GM18508 (cell line): Measurements from ENCODE around the gene HOXB6.

Source experiments
- ATAC-seq: cut with Tn5 transposase; IDR thresholded peaks from one replicate; pipeline ENCODE4 v1.9.1; 2021; ENCODE audit warnings: moderate number of reproducible peaks; ENCODE audit not compliant: insufficient read depth, unreplicated experiment

HOXB6 gene

DNA sequence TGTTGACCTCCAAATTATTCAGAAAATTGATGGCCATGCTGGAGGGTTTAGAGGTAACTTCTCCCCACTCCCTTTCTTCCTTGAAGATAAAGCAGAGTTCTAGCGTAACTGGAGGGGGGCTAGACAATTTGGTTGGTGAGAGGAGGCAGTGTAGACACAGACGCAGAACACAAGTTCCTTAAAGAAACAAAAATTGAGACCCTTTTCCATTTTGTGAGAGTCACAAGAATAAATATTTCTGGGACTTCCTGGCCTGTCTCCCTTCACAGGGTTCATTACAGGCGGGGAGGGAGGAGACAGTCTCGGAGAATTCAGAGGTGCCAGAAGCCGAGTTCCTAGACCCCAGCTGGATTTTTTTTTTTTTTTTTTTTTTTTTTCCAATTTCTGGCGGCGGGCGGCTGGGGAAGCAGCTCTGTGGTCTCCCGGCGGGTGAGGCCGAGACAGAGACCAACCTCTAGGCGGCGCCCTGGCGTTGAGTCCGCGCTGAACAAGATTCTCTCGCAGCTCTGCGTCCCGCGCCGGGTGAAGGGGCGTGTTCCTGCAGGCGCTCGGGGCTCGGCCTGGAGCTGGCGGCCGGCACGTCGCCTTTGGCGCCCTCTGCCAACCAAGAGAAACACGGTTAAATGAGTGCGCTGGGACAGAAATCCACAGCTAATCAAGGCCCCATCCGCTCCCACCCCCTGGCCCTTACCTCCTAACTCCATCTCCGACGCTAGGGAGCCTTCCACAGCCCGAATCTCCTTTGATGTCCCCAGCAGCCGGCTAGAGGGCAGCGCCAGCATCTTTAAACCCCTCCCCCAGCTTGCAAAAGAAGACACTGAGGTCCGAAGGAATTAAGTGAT, 31.6 kb upstream of the HOXB6 start:
- ATAC-seq = no peak

DNA sequence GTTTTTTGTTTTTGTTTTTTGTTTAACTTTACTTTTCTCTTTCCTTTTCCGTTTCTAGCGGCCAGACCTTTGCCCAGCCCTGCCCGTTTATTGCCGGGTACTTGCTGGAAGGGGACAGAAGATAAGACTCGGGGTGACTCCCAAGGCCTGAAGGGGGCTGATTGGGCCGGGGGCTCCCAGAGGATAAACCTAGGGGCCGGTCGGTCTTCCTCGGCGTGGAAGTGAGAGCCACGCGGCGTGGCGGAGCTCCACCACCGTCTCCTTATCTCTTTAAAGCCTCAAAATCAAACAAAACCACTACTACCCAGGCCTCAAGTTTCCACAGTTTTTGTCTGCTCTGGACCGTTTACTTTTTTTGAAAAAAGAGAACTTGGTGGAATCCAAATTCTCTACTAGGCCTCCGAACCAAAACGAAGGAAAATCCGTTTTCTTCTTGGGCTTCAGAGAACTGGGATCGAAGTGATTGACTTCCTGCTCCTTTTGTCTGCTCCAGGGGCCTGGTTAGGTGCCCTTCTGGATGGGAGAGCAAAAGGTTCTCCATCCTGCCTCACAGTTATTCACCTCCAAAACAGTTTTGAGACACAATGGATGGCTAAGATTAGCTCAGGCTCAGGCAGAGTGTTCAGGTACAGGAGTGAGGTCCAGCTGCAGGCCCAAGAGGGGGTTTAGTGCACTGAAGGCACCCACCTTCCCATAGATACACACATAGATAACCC, 29.9 kb upstream of the HOXB6 start:
- no peak for ATAC-seq

DNA sequence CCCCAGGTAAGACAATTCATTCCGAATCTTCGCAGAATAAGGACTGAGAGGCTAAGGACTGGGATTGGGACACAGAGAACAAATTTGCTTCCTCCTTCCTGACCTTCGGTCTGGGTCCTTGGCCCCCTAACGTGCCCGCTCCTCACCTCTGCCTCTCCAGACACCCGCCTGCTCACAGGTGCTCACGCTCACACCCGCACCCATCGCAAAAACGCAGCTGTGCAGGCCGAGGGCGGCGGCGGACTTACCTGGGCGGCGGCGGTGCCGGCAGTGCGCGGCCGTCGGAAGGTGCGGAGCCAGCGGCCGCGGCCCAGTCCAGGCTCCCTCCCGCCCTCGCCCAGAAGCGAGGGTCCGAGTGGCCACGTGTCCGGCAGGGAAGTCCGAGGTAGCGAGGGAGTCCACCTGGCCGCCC, 28.5 kb upstream of the HOXB6 start:
- no peak for ATAC-seq

DNA sequence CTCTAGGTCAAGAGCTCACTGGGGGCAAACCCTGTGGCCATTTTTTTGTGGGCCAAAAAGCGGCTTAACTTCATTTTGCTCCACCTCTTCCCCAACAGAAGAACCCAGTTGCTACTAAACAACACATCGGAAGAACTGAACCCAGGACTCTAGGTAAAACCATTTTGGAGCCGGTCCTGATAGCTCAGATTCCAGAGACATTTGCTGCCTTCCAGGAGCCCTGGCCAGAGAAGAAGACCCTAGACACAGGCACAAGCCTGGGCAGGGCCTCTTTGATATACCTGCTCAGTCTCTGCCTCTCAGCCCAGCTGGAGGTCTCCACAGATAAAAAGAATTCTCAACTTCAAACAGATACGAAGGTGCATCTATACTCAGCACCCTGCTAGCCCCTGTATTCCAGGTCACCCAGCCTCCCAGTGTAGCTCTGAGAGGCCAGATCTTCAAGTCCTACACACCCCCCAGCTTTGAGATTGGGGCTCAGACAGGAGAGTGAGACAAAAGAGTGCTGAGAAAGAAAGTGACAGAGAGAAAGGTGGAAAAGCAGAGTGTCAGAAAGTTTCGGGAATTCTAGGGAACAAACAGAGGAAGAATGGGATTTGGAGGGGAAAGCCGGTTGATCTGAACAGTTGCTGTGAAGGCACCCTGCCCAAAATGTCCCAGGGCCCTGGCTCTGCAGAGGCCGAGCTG, 27.9 kb upstream of the HOXB6 start:
- ATAC-seq = no peak

DNA sequence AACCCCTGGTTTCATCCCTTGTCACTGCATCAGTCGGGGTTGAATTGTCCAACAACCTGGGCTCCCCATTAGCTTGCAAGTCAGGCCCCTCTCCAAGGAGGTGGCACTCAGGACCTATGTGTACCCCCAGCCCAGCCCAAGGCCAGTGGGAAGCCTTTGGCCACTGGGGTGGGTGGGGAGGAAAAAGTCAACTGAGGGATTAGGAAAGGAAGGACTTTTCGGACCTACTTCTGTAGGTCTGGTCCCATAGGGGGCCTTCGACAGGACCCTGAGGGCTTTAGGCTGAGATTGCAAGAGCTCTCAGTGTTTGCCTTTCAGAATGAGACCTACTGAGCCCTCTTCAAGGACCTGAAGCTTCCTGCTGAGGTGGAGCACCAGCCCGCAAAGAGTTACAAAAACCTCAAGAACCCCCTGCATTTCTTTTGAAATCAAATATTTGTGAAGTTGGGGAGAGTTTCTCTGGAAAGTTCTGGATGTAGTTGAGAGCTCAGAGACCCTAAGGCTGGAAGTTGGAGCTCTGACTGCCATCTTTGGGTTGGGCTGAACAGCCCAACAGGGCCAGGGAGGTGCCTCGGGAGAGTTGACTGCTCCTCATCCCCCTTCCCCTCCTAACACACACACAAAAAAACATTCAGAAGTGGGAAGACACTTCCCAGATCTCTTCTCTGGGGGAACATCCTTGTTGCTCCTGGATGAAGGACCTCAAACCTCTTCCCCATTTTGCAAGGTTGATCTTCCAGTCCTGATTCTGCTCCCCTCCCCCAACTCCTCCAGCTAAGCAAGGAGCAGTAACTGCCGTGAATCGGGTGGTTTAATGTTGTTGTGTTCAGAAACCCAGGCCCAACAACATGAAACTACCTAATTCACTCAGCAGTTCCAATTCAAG, 27.1 kb upstream of the HOXB6 start:
- no peak for ATAC-seq

DNA sequence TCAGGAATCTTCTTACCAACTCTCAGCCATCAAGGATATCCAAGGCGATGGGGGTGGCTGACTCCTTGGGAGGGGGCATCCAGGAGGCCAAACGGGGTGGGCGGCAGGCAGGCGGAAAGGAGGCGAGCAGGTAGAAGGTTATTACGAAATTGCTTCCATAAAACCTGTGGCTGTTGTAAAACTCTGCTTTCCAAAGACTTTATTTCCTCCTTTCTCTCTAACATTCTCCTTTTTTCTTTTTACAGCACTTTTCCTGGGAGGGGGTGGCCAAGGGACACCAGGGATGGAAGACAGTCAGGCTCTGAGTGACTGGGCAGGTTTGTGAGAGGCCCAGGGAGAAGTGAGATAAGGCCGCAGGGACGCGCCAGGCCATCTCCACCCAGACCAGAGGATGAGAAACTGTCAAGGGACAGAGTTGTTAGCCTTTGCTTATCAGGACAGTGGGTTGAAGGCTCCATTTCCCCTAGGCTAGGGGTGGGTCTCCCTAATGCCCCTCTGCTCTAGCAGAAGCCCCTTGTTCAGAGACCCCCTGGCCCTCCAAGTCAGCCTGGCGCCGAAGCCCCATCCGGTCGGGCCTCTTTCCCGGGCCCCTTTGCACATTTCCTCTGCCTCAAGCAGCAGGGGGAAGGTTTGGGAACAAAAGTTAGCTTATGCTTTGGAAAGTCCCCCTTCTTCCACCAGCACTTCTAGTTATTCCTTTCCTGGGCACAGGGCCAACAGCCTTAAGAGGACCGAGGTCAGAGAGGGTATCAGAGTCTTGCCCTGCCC, 26.3 kb upstream of the HOXB6 start:
- ATAC-seq = no peak

DNA sequence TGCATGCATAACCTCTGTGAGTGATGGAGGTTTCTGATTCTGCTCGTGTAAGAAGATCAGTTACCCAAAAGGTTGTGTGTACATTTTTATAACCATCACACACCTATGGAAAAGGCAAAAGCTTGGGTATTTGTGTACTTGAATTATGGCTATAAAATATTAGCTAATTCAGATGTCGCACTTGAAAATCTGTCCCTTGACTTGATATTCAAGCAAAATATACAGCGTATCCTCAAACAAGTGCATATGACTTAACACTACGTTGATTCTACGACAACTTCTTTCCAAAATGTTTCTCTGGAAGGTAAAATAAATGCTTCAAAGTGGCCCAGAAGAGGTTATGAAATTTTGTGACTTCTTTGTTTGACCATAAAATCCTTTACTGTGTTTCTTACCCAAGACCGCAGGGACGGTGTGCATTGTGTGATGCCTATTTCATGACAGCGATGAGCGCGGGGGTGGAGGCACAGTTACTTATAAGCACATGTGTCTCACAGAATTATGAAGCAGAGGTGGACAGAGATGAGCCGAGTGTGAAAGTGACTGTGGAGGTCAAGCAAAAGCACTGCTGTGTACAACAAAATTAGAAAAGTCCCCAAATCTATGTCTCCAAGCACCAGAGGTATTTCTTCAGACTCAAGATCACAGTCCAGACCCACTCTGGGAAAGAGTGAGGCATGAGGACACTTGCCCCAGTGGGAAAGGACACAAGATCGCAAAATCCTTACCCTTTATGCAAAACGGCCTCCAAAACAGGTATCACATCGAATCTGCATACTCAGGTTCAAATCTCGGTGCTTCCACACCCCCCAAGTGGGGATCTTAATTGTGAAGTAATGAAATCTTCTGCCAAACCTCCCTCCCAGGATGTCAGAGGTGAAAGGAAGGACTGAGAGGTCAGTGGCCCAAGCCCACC, 25.5 kb upstream of the HOXB6 start:
- ATAC-seq = no peak

DNA sequence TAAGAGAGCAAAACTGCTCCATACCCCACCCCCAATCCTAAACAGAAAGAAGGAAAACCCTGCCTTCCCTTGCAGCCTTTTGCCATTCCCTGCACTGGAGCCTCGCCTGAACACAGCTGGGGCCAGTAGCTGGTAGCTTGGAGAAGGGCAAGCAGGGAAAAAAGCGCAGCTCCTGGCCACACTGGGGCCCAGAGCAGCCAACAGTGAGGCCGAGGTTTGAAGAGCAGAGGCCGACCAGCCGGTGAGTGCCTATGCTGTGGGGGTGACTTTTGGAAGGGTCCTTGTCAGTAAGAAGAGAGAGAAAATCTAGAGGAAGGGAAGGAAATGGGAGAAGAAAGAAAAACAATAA, 24.6 kb upstream of the HOXB6 start:
- no peak for ATAC-seq

DNA sequence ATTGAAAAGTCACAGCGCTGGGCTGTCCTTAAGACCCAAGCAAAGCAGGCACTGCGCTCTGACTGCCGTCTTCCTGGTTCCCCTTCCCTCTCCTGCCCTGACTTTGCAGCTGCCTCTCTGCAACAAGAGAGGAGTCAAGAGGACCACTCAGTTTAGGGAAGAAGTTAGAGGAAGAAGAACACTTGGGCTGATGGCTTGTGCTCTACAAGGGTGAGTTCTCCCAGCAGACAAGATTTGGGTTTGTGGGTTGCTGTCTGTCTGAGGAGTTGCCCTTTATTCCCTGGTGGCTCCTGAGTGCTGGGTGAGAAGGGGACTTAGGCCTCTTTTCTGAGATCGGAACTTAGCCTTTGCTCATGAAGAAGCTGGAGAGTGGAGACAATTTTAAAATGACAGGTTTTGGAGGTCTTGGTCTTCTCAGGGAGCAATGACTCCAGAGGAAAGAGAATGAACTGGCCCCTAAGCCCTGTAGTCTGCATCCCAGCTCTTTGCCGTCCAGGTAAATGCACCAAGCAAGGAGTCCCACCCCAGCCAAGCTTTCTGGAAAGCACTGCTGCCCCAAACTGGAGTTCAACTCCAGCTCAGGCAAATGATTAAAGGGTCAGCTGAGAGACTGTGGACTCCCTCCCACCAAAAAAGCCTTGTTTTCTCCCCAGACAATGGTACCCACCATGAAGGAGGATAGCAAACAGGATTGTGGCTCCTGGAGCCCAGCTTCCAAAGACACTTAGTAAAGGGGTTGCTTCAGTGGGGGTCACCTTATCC, 24.0 kb upstream of the HOXB6 start:
- no peak for ATAC-seq

DNA sequence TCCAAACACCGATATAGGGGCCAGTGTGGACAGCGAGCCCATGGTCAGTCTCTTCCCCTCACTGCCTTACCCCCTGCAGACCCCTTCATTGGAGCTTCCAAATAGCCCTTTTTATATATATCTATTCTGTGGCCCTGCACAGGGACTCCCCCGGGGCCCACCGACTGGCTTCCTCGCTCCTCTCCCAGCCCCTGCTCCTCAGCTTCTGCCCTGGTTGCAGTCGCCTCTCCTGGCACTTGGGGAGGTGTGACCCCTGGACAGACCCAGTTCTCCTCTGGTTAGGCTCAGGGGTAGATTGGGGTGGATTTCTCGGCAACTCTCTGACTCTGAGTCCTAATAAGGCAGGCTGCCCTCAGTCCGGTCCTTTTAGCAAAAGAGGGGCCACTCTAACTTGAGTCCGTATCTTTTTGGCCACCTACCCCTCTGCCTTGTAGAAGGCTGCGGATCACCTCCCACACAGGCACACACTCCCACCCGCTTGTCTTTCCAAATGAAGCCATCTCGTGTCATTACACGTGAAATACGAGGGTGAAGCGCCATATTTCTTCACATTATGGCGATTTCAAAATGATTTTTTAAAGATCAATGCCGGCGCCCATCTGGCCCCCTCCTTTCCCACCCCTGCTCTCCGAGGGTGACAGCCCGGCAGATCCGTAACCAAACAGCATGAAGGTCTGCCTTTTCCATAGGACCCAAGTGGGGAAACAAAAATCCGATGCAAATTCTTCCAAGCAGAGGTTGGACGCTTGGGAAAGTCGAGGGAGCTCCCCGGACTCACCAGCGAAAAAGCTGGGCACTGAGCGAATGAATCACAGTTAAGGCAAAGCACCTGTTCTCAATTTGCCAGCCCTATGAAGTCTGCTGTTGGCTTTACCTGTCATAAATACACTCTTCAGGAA, 23.1 kb upstream of the HOXB6 start:
- no peak for ATAC-seq

DNA sequence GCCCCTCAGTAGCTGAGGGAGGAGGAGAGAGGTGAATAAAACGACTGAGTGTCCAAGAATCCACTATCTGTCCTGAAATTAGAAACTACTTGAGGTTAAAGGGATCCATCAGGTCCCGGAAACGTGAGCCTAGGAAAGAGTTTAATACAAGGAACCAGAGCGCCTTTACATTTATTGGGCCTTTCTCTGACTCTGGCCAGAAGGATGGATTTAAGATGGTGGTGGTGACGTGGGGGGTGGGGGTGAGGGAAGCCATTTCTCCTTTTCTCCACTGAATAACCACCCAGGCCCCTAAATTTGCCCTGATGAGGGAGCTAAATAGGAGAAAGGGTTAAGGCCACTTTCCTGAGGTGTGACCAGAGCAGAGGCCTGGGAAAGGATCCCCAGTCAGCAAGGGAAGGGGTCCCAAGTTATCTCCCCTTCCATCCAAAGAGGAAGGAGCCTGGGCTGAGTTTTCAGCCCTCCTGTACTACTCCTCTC, 22.4 kb upstream of the HOXB6 start:
- ATAC-seq = no peak

DNA sequence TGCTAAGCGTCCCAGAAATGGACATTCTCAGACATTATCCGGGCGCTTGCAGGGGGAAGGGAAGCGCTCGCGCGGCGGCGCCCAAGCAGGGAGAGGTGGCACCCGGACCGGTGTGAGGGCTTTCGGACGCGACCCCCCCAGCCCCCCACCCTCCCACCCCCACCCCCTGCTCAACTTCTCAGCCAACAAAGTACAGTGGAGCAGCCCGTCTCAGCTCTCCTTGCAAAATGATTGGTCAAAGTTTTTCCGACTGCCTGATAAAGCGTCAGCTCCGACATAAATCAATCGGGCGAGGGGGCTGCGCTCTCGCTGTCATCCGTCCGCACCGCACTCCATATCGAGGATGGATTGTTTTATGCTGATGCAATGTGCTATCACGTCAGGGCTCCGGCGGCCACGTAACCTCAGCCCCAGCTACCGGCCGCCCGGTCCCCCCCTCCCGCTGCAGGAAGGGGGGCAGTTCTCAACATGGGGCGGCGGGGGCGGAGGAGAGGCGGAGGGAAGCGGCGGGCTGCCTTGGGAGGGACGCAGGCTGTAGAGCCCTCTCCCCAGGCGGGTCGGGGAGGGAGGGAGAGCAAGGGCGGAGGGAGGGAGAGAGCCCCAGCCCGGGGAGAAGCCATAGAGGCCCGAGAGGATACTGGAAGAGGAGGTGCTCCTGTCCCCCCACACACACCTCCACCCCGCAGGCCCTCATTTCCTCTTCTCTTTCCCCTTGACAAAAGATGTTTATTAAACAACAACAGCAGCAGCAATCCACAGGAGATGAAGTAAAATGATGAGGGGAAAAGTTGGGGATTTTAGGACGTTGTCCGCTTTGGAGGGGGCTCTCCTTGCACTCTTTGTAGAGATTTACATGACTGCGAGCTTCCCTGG, 21.7 kb upstream of the HOXB6 start, which contains the start of gene HOXB9:
TSS of gene HOXB9 (minus strand) at position 114 of the 873 bp plus-strand sequence. CDS start at position 25, 89 bp downstream.
- ATAC-seq = no peak

DNA sequence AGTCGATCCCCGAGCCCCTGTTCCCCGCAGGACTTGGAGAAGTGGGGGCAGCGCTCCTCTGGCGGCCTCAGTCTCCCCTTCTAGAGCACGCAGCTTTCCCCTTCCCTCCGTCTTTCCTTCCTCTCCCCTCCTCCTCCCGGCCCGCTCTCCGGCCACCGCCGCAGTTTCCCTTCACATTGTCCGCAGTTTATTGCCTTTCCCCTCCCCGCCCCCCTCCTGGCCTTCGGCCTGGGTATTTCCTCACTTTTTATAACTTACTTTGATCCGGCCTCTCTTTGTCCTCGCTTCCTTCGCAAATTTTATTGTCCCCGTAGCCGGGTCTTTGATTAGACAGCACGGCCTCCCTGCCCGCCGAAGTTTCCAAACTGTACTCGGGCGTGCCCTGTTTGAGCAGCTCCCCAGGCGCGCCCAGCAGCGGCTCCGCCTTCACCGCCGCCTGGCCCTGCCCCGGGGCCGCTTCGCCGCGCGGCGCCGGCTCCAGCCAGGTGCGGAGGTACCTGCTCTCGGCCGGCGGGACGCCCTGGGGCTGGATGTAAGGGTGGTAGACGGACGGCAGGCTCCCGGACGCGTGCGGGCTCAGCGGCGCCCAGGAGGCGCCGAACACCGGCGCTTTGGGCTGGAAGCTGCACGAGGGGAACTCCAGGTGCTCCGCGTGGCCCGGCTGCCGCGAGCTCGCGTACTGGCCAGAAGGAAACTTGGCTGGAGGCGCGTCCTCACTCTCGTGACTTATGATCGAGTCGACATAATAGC, 20.9 kb upstream of the HOXB6 start:
- ATAC-seq = no peak

DNA sequence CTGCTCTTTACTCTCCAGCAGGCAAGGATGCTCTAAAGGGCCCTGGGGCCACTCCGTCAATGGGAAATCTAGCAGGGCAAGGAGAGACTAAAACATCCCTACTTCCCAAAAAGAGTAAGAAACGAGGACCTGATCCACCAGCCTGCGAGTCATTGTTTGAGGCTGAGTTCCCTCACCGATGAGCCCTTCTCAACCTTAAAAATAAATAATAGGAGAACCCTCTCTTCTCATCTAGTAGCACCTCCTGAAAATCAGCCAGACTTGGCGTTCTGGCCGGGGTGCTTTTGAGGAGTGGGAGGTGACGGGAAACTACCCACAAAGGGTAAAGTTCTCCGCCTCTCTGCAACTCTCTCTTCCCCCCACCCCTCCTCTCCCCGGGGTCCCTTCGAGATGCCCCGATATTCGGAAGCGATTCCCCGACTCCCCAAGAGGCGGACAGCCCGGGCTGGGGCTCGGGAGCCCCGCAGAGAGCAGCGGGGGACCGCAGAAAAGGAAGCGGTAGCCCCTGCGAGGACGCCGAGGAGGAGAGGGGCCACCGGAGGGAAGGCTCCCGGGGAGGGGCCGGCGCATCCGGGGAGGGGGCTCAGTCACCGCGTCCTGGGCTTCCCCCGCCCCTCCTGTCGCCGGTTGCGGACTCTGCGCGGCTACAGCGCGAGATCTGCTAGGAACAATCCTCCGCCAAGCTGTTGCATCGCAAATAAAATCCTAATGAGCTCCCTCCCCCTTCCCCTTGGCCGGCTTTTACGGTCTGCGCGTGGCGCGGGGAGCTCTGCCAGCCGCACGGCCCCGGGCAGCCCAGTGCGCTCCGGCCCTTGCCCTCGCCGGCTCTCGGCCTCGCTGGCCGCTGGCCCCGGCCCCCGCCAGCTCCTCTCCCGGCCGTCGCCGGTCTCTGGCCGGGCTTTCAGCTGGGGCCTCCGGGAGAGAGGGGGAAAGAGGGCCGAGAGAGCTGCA, 20.0 kb upstream of the HOXB6 start:
- no peak for ATAC-seq
